ENCODE data around the gene SAMD14.

DNA sequence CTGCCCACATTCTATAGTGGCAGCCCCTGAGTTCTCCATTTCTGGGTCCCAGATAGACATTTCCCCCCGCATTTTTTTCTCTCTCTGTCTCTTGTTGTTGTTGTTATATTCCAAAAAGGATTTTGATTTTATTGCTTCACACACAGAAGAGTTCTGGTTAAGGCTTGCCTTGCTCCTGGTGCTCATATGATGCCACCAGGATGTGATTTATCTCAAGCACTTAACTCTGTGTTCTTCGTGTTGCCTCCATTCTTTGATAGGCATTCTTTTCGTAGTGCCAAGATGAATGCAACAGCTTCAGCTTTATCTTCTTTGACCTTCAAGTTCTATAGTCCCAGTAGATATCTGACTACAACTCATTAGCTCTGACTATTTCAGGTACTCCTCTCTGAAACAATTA lies 64.9 kb downstream of the SAMD14 start:
- TF ChIP-seq TAF1 (IDR thresholded peaks at IDR 0.05; ENCODE audit: low read depth, low read length) (no peak), POLR2A (IDR thresholded peaks at IDR 0.05; ENCODE audit: low read depth, low read length) (no peak), POLR2AphosphoS5 (IDR thresholded peaks at IDR 0.05; ENCODE audit: low read depth, low read length) (no peak), SPI1 (IDR thresholded peaks at IDR 0.05; ENCODE audit: low read depth, low read length) (no peak), POU2F2 (IDR thresholded peaks at IDR 0.05; ENCODE audit: low read depth, low read length) (no peak), PAX5 (IDR thresholded peaks at IDR 0.05; ENCODE audit: insufficient read depth, low read length, severe bottlenecking) (no peak)

All from GM12891 (cell line).